Prostate gland (tissue), 2 donors: Measurements from ENCODE around the gene WHRN. TPM values are rescaled to one million over a fixed set of nuclear protein-coding genes. Genes with fewer than 3 reads are reported as not detected.

Experiments used
- DNase-seq: peaks from one replicate; pipeline ENCODE4 v3.0.0-alpha.2; 2019; ENCODE audit warnings: low spot score
- H3K27ac ChIP-seq, 2 donors: fragments of 200-600 bp; sonication (generic); 2 replicates each; pipeline ENCODE4 v1.5.1; 2017 to 2019
- H3K27me3 ChIP-seq: fragments of 200-600 bp; sonication (generic); replicated peaks from 2 replicates; pipeline ENCODE4 v1.5.1; 2019; ENCODE audit not compliant: insufficient read depth
- H3K36me3 ChIP-seq, 2 donors: fragments of 200-600 bp; sonication (generic); 1 replicate in 1 of 2; 2 replicates in 1 of 2; pipeline versions ENCODE4 v1.5.1 to v1.8.1; 2017 to 2019
- H3K4me1 ChIP-seq: fragments of 200-600 bp; sonication (generic); replicated peaks from 2 replicates; pipeline ENCODE4 v1.5.1; 2019
- H3K4me3 ChIP-seq, 2 donors: fragments of 200-600 bp; sonication (generic); 2 replicates each; pipeline ENCODE4 v1.5.1; 2017 to 2019
- H3K9me3 ChIP-seq: fragments of 200-600 bp; sonication (generic); 2 replicates; pipeline ENCODE4 v1.5.1; 2017
- POLR2A ChIP-seq: fragments of 450-650 bp; IDR thresholded peaks from one replicate; pipeline ENCODE4 v1.6.1; 2016; ENCODE audit warnings: antibody characterized with exemption, mild to moderate bottlenecking
- POLR2AphosphoS5 ChIP-seq: sonication (generic); formaldehyde crosslinking; IDR thresholded peaks from one replicate; pipeline ENCODE4 v1.6.1; 2017; ENCODE audit warnings: antibody characterized with exemption
- WGBS: methylation state at CpG from one replicate; pipeline ENCODE4 v1.1.5; 2018; 5-methylcytosine and 5-hydroxymethylcytosine counted together
- intact Hi-C: fragments of 100-400 bp; cut with DNase I; formaldehyde crosslinking; loops from one replicate; pipeline ENCODE4 v1.14.2; 2022
- total RNA-seq, 2 donors: library from RNA; depleted of rRNA; stranded (reverse); fragments of >200 nt; gene quantifications; one replicate each; pipeline ENCODE4 v1.1.0, GENCODE V29; 2016
- TF ChIP-seq, protein P1 (sequence below), 4 experiments: fragments of 200-600 bp in 2 of 4; fragments of 450-650 bp in 2 of 4; sonication (generic) in 2 of 4; IDR thresholded peaks; 1 replicate in 3 of 4; 2 replicates in 1 of 4; pipeline ENCODE4 v1.5.1; 2016 to 2019; ENCODE audit warnings: antibody characterized with exemption in 4 of 4, mild to moderate bottlenecking in 2 of 4, moderate library complexity in 2 of 4

WHRN gene
- total RNA-seq, 2 donors from 2014 or later = 13.8 to 102 TPM

DNA sequence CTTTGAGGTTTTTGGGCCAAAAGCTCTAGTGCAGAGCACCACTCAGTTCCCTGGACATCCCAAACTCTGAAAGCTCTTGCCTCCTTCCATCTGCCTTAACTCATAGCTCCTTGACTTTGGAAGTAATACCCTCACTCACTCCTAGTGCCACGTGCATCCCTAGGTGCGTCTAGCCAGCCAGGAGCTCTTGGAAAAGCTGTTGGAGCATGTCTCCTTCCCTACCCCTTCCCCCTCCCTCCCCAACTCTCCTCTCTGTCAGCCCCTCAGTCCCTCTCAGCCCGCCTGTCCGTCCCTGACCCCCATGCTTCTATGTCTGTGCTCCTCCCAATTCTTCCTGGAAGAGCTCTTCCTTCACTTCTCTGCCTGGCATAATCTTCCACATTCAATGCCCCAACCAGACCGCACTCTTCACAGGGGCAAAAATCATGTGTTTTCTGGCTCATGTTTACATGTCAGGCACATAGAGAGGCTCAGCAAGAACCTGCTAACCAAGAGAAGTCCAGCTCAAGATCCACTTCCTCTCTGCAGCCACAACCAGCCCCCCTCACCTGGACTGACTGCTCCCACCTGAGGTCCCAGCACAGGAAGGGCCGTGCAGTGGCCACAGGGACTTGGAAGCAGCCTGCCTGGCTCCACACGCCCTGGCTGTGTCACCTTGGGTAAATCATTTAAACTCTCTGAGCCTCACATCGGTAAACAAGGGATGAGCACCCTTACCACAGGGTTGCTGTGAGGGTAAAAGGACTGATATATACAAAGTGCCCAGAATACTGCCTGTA, 58.4 kb downstream of the WHRN start:
- WGBS = 61% methylated on average over 8 of the region's 8 CpGs

DNA sequence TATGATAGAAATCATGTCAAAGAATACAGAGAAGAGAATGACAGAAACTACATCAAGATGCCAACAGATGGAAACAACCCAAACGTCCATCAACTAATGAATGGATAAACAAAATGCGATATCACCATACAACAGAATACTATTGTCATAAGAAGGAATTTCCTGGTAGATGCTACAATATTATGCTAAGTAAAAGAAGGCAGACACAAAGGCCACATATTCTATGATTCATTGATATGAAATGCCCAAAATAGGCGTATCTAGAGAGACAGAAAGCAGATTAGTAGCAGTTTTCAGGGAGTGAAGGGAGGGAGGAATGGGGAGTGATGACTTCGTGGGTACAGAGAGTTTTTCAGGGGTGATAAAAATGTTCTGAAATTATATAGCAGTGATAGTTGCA, 59.2 kb downstream of the WHRN start:
- WGBS = 43% methylated on average over 4 of the region's 4 CpGs
- Histone ChIP-seq H3K27me3 (no peaks in the 10 kb centered on the region), H3K27ac (no peak overlapping the region), H3K4me3 (no peak overlapping the region), H3K36me3 (no peaks in the 10 kb centered on the region), H3K9me3 (no peaks in the 10 kb centered on the region), H3K4me1 (no peaks in the 10 kb centered on the region)
- TF ChIP-seq, protein P1, sequence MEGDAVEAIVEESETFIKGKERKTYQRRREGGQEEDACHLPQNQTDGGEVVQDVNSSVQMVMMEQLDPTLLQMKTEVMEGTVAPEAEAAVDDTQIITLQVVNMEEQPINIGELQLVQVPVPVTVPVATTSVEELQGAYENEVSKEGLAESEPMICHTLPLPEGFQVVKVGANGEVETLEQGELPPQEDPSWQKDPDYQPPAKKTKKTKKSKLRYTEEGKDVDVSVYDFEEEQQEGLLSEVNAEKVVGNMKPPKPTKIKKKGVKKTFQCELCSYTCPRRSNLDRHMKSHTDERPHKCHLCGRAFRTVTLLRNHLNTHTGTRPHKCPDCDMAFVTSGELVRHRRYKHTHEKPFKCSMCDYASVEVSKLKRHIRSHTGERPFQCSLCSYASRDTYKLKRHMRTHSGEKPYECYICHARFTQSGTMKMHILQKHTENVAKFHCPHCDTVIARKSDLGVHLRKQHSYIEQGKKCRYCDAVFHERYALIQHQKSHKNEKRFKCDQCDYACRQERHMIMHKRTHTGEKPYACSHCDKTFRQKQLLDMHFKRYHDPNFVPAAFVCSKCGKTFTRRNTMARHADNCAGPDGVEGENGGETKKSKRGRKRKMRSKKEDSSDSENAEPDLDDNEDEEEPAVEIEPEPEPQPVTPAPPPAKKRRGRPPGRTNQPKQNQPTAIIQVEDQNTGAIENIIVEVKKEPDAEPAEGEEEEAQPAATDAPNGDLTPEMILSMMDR (IDR thresholded peaks at IDR 0.05) = no peak
- TF ChIP-seq POLR2AphosphoS5 = no peak
- intact Hi-C loops = no loop called here
- no peak for DNase-seq

More for the DNA sequence above, 58.4 kb downstream of the WHRN start:
- no peak overlapping the region for H3K27ac ChIP-seq
- H3K4me3 ChIP-seq = no peak overlapping the region
- no peak for DNase-seq
- no peaks in the 10 kb centered on the region for H3K9me3 ChIP-seq
- no peaks in the 10 kb centered on the region for H3K27me3 ChIP-seq
- TF ChIP-seq, protein P1 (IDR thresholded peaks at IDR 0.05) = no peak
- no peak for TF ChIP-seq POLR2A
- no peak for TF ChIP-seq POLR2AphosphoS5
- no peaks in the 10 kb centered on the region for H3K36me3 ChIP-seq
- intact Hi-C loops = no loop called here
- no peaks in the 10 kb centered on the region for H3K4me1 ChIP-seq

DNA sequence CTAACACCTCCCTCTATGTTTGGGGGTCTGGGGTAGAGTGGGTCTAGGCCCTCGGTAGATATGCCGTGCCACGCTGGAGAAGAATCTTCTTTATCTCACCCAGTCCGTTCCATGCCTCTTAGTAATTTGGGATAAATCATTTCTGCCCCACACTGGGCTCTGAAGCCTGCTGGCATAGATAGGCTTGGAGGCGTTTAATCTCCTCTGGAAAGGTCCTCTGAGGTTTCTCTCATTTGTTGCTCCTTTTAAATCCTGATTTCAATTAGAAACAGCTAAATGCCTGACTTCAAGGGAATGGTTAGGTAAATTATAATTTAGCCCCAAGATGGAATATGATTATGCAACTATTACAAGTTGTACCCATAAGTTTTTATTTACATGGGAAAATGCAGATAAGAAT, 59.7 kb downstream of the WHRN start:
- no peak overlapping the region for H3K27ac ChIP-seq
- no peak for DNase-seq
- H3K9me3 ChIP-seq = no peaks in the 10 kb centered on the region
- H3K4me3 ChIP-seq = no peak overlapping the region
- H3K36me3 ChIP-seq = no peaks in the 10 kb centered on the region
- no peaks in the 10 kb centered on the region for H3K27me3 ChIP-seq
- TF ChIP-seq POLR2AphosphoS5 = no peak
- TF ChIP-seq POLR2A = no peak
- TF ChIP-seq, protein P1 (IDR thresholded peaks at IDR 0.05) = no peak
- intact Hi-C loops = no loop called here
- WGBS = 76% methylated on average over 5 of the region's 5 CpGs
- no peaks in the 10 kb centered on the region for H3K4me1 ChIP-seq

DNA sequence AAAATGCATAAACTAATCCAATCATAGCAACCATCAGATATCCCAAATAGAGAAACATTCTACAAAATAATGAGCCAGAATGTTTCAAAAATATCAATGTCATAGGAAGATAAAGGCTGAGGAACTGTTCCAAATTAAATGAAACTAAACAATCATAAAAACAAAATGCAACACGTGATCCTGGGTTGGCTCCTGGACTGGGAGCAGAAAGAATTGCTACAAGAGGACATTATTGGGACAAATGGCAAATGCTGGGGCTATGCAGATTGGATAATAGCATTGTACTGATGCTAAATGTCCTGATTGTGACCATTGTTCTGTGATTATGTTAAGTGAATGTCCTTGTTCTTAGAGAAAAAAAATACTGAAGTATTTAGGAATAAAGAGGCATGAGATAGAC, 63.3 kb downstream of the WHRN start:
- WGBS = 19% methylated on average over 1 of the region's 1 CpG
- Histone ChIP-seq H3K36me3 (no peaks in the 10 kb centered on the region), H3K27me3 (no peaks in the 10 kb centered on the region), H3K9me3 (no peaks in the 10 kb centered on the region), H3K4me1 (no peaks in the 10 kb centered on the region), H3K4me3 (no peak overlapping the region), H3K27ac (no peak overlapping the region)
- intact Hi-C loops = no loop called here
- DNase-seq = no peak
- TF ChIP-seq, protein P1 (IDR thresholded peaks at IDR 0.05) = no peak
- TF ChIP-seq POLR2AphosphoS5 = peak; percentile 12
- TF ChIP-seq POLR2A = no peak

DNA sequence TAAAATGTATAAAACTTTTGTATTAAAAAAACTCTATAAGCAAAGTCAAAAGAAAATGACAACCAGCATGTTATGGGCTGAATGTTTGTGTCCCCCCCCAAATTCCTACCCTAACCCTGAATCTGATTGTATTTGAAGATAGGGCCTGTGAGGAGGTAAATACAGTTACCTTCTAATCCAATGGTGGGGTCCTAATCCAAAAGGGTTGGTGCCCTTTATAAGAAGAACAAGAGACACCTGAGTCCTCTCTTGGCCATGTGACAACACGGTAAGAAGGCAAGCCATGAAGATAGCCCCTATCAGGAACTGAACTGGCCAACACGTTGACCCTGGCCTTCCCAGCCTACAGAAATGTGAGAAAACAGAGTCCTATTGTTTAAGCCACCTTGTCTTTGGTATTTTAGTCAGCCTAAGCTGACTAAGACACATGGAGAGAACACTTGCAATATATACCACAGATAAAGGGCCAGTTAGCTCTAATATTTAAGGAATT, 67.8 kb downstream of the WHRN start:
- DNase-seq = no peak
- Histone ChIP-seq H3K4me3 (no peak overlapping the region), H3K9me3 (no peaks in the 10 kb centered on the region), H3K27ac (no peak overlapping the region), H3K36me3 (no peaks in the 10 kb centered on the region), H3K27me3 (no peaks in the 10 kb centered on the region), H3K4me1 (no peaks in the 10 kb centered on the region)
- TF ChIP-seq POLR2AphosphoS5 = no peak
- TF ChIP-seq, protein P1 (IDR thresholded peaks at IDR 0.05) = no peak
- no peak for TF ChIP-seq POLR2A
- WGBS = 91% methylated on average over 2 of the region's 2 CpGs
- intact Hi-C loops = loop anchor here (5.0 kb wide), 1 partner anchor 70 kb away; the partner anchor contains the start of gene WHRN
